ENCODE results near the gene JDP2. TPM values are rescaled to one million over a fixed set of nuclear protein-coding genes. Genes with fewer than 3 reads are reported as not detected.

The JDP2 gene
- total RNA-seq, 1 experiment from 2014 or later = 22.8 TPM

GRCh38 chr14:75520852-75521251, 93.0 kb downstream of the JDP2 start:
- Histone ChIP-seq H3K18ac (ENCODE audit: insufficient read length, low read depth, low read length) (no peak overlapping the region), H3K79me2 (ENCODE audit: insufficient read depth, low read length) (no peaks in the 10 kb centered on the region), H4K5ac (ENCODE audit: insufficient read length, low read depth, low read length) (no peak overlapping the region), H4K91ac (ENCODE audit: insufficient read length, low read depth, low read length) (no peak overlapping the region), H3K56ac (ENCODE audit: insufficient read length, low read depth, low read length) (no peak overlapping the region), H2BK5ac (ENCODE audit: insufficient read length, low read length) (no peak overlapping the region), H2BK120ac (ENCODE audit: low read depth, low read length, poor library complexity, severe bottlenecking) (no peak overlapping the region), H2BK12ac (ENCODE audit: insufficient read length, low read depth, low read length) (no peak overlapping the region), H3K27me3 (ENCODE audit: insufficient read depth, low read length) (no peaks in the 10 kb centered on the region), H3K4me2 (ENCODE audit: insufficient read depth, insufficient read length, low read length) (no peak overlapping the region), H3K9me3 (ENCODE audit: control insufficient read depth, low read depth, low read length) (no peaks in the 10 kb centered on the region), H3K27ac (ENCODE audit: insufficient read length, low read depth, low read length) (no peak overlapping the region), H3K14ac (ENCODE audit: insufficient read depth, low read length) (no peak overlapping the region), H3K23ac (ENCODE audit: insufficient read length, low read depth, low read length) (no peak overlapping the region), H2AK5ac (ENCODE audit: insufficient read length, low read length) (no peak overlapping the region), H3K4ac (ENCODE audit: low read depth, low read length) (no peak overlapping the region), H2AFZ (ENCODE audit: low read length) (no peak overlapping the region), H4K8ac (replicated peaks; ENCODE audit: insufficient read length, low read depth, low read length) (no peak overlapping the region), H2BK20ac (ENCODE audit: low read depth, low read length, poor library complexity, severe bottlenecking) (no peak overlapping the region), H3K4me1 (ENCODE audit: insufficient read depth, low read length) (no peaks in the 10 kb centered on the region), H4K20me1 (ENCODE audit: control insufficient read depth, insufficient read depth, insufficient read length) (no peaks in the 10 kb centered on the region), H2BK15ac (ENCODE audit: low read depth, low read length) (no peak overlapping the region), H3K9ac (ENCODE audit: extremely low read depth, insufficient read length, low read length) (no peak overlapping the region), H3T11ph (ENCODE audit: low read length) (no peak overlapping the region), H3K23me2 (ENCODE audit: insufficient read length, low read depth, low read length, poor library complexity, severe bottlenecking) (no peaks in the 10 kb centered on the region), H3K79me1 (ENCODE audit: insufficient read depth, low read depth, low read length, poor library complexity, severe bottlenecking) (no peaks in the 10 kb centered on the region)
- Mint-ChIP-seq H3K9me3 (no peaks in the 10 kb centered on the region), H3K27ac (no peak overlapping the region; a peak in 1 of 7 replicates), H3K27me3 (ENCODE audit: low read depth) (peaks cover 2% of the 10 kb centered on the region; the same call in 1 of the 2 replicates), H3K4me3 (no peak overlapping the region), H3K4me1 (peaks cover 11 to 14% of the 10 kb centered on the region in 2 experiments), H3K36me3 (ENCODE audit: insufficient read depth in 1 of 3, low read depth in 3 of 3) (no peaks in the 10 kb centered on the region)
- DNase-seq = no peak
- TF ChIP-seq CTCF (conservative IDR thresholded peaks at IDR 0.05) = no peak
- whole genome bisulfite sequencing (ENCODE audit: extremely low coverage, insufficient read length, low lambda C conversion rate) = no CpG with 5 or more reads among the region's 3 CpGs
